Activated CD8-positive, alpha-beta T cell treated with anti-CD3 and anti-CD28 coated beads for 36 hours (primary cell): ENCODE data around the gene PLG. TPM values are rescaled to one million over a fixed set of nuclear protein-coding genes. Genes with fewer than 3 reads are reported as not detected.
"Not testable (repeated sequence)": the region's sequence is repeated elsewhere in the genome, so short reads cannot be mapped to it uniquely, and the experiment has no call there.

Source experiments
- ATAC-seq: fragments of 200-7000 bp; cut with Tn5 transposase; one replicate; pipeline ENCODE4 v1.10.0; 2021; ENCODE audit warnings: mild to moderate bottlenecking, moderate library complexity
- CTCF ChIA-PET: fragments of 350-600 bp; sonication (Branson Sonifier 250); formaldehyde crosslinking; loops from one replicate; lab custom pipeline; 2021; ENCODE audit warnings: antibody characterized with exemption; lab: Charles Lee
- POLR2A ChIA-PET: fragments of 350-600 bp; sonication (Branson Sonifier 250); formaldehyde crosslinking; loops from one replicate; lab custom pipeline; 2021; ENCODE audit warnings: antibody characterized with exemption; lab: Charles Lee
- DNase-seq: peaks from one replicate; pipeline ENCODE4 v3.0.0-alpha.2; 2020
- H3K27ac Mint-ChIP-seq: one replicate; pipeline ENCODE4 v1.8.0; 2021; ENCODE audit warnings: mild to moderate bottlenecking, mixed read lengths
- H3K27me3 Mint-ChIP-seq: one replicate; pipeline ENCODE4 v1.8.0; 2021; ENCODE audit warnings: mixed read lengths
- H3K36me3 Mint-ChIP-seq: one replicate; pipeline ENCODE4 v1.8.0; 2021; ENCODE audit warnings: low read depth, mixed read lengths
- H3K4me1 Mint-ChIP-seq: one replicate; pipeline ENCODE4 v1.8.0; 2021; ENCODE audit warnings: low read depth, mixed read lengths
- H3K4me3 Mint-ChIP-seq: one replicate; pipeline ENCODE4 v1.8.0; 2021; ENCODE audit warnings: mild to moderate bottlenecking, moderate library complexity, mixed read lengths
- H3K9me3 Mint-ChIP-seq: one replicate; pipeline ENCODE4 v1.8.0; 2021; ENCODE audit warnings: mixed read lengths
- intact Hi-C: fragments of 100-400 bp; cut with micrococcal nuclease; formaldehyde crosslinking; loops from one replicate; pipeline ENCODE4 v1.10.0; 2022
- total RNA-seq, 2 experiments: library from RNA; stranded (reverse); gene quantifications; one replicate each; pipeline ENCODE4 v1.2.3, GENCODE V29; 2021
- TF ChIP-seq, protein P1 (sequence below): fragments of 200-600 bp; IDR thresholded peaks from one replicate; pipeline ENCODE4 v1.8.0; 2022; ENCODE audit warnings: antibody characterized with exemption, mild to moderate bottlenecking

PLG gene
- total RNA-seq, 2 experiments from 2014 or later, result not detected

DNA sequence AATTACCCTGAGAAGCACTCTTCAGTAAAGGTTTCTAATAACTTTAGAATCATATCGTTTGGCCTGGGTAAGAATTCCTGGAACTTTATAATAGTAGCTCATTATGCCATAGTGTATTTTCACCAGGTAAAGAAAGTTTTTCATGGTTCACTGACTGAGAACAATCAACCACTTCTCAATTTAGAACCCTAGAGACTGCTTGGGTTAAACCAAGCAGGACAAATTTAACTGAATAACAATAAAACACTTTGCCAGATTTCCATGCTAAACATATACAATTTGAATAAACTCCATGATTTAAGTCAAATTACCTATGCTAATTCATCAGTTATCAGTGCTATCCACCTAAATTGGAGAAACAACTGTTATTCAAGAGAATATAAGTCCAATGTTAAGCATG lies 99.4 kb downstream of the PLG start:
- H3K36me3 Mint-ChIP-seq, result no peaks in the 10 kb centered on the region
- ChIA-PET CTCF (no interaction called here), POLR2A (no interaction called here)
- no peaks in the 10 kb centered on the region for H3K4me1 Mint-ChIP-seq
- no peak overlapping the region for H3K4me3 Mint-ChIP-seq
- TF ChIP-seq, protein P1, sequence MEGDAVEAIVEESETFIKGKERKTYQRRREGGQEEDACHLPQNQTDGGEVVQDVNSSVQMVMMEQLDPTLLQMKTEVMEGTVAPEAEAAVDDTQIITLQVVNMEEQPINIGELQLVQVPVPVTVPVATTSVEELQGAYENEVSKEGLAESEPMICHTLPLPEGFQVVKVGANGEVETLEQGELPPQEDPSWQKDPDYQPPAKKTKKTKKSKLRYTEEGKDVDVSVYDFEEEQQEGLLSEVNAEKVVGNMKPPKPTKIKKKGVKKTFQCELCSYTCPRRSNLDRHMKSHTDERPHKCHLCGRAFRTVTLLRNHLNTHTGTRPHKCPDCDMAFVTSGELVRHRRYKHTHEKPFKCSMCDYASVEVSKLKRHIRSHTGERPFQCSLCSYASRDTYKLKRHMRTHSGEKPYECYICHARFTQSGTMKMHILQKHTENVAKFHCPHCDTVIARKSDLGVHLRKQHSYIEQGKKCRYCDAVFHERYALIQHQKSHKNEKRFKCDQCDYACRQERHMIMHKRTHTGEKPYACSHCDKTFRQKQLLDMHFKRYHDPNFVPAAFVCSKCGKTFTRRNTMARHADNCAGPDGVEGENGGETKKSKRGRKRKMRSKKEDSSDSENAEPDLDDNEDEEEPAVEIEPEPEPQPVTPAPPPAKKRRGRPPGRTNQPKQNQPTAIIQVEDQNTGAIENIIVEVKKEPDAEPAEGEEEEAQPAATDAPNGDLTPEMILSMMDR, result no peak
- no peak for ATAC-seq
- H3K27me3 Mint-ChIP-seq, result peaks cover 5% of the 10 kb centered on the region
- intact Hi-C loops, result no loop called here
- peaks cover 6% of the 10 kb centered on the region for H3K9me3 Mint-ChIP-seq
- DNase-seq, result no peak
- H3K27ac Mint-ChIP-seq, result no peak overlapping the region

DNA sequence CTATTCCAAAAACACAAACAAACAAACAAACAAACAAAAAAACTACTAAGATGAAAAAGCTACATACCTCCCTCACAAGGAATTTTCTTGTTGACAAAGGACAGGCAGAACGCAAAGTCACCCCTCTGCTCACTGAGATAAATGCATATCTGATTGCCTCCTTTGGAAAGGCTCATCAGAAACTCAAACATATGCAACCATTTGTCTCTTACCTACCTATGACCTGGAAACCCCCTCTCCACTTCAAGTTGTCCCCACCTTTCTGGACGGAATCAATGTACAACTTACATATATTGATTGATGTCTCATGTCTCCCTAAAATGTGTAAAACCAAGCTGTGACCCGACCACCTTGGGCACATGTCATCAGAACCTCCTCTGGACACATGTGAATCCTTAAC lies 100.0 kb downstream of the PLG start:
- DNase-seq, H3K27ac Mint-ChIP-seq, H3K4me3 Mint-ChIP-seq, H3K4me1 Mint-ChIP-seq, H3K9me3 Mint-ChIP-seq, ATAC-seq, H3K36me3 Mint-ChIP-seq, H3K27me3 Mint-ChIP-seq, CTCF ChIA-PET, intact Hi-C loops: not testable (repeated sequence)
- POLR2A ChIA-PET, result interaction anchor here (0.6 kb wide), 1 partner anchor 315 kb away, joined by 3 read pairs; no protein-coding TSS in a partner anchor

Other genes starting within 250 kb of the PLG start
- not detected for gene LPA, start 38.0 kb upstream of the PLG start, total RNA-seq